ENCODE data around the gene SH2D5.
"Not testable (repeated sequence)": the region's sequence is repeated elsewhere in the genome, so short reads cannot be mapped to it uniquely, and the experiment has no call there.

SH2D5 gene

DNA sequence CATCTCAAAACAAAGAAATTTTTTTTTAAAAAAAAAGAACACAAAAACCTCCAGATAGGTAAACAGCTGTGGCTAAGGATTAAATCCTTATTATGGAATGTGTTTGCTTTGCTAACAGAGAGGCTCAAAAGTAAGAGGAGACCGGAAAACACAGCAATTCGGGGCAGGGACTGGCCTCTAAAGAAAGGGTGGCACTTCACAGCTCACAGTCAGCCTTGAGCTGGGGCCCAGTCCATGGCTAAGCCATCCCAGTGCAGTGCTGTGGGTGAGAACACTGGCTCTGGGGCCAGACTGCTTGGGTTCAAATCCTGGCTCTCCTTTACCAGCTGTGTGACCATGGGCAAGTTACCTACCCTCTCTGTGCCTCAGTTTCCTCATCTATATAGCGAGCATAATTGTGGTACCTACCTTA is 42.9 kb downstream of the SH2D5 start:
- DNase-seq, result no peak

DNA sequence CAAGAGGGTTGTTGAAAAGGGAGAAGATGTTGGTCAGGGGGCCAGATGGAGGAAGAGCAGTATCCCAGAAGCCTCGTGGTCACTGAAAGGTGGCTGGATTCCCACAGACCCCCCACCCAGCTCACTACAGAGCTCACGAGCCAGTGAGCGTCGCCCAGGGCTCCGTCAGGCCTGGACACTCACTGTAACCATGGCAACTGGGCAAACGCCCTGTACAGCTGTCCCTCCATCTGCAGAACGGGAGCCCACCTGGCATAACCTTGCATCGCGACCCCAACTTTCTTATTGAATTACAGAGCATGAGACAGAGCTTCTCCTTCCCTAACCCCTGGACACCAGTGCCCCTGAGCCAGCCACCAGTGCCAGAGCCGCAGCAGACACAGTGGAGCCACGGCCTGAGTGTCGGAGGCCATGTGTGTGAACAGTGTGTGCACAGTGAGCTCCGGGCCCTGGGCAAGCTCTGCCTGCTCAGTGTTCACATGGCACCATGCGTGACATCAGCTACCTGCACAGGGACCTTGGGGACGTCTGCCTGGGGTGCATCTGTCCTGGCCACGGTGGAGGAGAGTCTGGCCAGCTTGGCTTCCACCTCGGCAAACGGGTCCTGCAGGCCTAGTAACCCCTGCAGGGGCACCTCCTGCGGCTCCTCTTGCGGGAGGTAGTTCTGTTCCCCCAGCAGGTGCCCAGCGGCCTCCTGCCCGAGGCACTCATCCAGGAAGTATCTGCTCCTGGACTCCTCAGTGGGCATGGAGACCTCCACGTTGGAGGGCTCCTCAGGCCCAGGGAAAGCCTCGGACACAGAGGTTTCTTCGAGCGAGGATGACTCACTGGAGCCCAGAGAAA is 45.4 kb downstream of the SH2D5 start:
- DNase-seq, result no peak

DNA sequence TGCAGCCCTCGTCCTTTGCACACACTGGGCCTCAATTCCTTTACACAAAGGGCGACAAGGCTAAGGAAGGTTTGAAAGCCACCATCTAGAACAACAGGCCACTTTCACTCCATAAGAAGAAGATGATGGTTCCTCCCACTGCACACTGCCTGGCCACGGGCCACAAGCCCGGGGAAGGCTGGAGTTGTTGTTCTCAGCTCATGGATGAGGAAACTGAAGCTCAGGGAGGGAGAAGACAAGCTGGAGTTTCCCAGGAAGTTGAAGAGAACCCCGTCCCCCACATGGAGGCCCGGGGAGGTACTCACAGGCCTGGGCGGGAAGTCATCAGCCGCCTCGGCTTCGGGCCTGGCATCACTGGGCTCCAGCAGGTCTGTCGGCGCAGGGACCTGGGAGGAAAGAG is 46.8 kb downstream of the SH2D5 start:
- DNase-seq, result no peak

DNA sequence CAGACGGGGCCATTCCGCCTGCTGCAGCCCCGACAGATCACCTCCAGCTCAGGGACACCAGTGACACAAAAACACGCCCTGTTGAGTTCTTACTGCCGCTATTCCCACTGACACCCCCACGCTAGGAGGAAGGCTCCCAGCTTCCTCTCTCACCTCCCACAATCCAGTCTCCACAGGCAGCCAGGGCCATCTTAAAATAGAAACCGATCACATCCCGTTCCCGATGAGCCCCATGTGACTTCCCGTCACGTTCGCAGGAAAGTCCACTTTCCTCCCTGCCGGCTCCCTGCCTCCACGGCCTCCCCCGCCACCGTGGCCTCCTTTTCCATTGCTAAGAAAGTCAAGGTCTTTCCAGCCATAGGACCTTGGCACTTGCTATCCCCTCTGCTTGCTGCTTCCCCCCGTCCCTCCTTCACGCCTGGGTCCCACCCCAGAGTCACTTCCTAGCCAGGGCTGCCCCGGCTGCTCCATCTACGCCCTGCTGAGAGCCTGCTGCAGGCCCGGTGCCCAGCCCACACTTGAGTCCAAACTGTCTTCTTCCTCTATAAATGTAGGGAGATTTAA is 47.3 kb downstream of the SH2D5 start:
- DNase-seq, result no peak

DNA sequence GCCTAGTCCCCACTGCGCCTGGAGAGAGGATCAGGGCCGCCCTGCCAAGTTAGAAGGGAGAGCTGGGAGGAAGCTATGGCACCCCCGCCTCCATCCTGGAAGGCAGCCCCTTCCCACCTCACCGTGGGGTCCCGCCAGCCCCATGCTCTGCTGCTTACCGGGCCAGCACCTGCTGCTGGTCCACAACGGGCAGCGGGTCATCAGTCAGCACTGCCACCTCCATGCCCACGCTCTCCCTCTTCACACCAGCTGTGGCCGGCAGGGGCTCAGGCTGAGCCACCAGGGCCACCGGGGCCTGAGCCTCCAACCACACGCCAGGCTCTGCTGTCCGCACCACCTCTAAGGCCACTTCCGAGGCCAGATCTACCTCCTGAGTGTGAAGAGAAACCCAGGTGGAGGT is 47.9 kb downstream of the SH2D5 start:
- DNase-seq, result no peak

DNA sequence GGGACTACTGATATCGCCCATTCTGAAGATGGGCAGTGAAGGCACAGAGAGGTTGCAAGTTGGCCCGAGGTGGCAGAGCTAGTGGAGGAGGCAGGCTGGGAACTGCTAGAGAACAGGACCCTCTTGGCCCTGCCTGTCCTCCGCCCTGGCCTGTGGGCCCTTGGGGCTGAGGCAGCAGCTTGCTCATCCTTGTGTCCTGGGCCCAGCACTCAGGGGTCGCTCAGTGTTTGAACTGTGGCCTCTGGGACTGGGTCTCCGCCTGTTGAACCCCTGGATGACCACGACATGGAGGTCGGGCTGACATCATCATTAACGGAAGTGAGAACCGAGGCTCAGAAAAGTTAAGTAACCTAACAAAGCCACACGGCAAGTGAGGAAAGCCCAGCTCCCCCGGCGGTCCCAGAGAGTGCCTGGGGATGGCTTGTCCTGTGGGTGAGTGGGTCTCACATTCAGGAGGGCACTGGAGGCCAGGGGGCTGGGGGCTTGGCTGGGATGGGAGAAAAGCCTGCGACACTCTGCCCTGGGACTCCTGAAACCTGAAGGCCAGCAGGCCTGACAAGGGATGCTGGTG is 48.4 kb downstream of the SH2D5 start:
- DNase-seq, result no peak

DNA sequence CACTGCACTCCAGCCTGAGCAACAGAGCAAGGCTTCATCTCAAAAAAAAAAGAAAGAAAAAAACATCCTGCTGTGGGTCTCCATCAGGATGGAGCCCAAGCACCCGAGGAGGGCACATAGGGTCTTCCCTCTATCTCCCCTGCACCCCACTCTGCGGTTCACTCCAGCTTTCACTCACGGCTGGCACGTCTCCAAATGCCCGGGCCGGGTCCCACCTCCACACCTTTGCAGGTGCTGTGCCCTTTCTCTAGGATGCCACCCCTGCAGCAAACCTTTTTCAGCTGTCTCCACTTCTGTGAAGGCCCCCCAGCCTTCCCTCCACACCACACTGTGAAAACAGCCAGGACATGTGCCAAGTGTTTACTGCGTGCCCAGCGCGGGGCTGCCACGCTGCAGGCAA is 48.9 kb downstream of the SH2D5 start:
- DNase-seq, result no peak

DNA sequence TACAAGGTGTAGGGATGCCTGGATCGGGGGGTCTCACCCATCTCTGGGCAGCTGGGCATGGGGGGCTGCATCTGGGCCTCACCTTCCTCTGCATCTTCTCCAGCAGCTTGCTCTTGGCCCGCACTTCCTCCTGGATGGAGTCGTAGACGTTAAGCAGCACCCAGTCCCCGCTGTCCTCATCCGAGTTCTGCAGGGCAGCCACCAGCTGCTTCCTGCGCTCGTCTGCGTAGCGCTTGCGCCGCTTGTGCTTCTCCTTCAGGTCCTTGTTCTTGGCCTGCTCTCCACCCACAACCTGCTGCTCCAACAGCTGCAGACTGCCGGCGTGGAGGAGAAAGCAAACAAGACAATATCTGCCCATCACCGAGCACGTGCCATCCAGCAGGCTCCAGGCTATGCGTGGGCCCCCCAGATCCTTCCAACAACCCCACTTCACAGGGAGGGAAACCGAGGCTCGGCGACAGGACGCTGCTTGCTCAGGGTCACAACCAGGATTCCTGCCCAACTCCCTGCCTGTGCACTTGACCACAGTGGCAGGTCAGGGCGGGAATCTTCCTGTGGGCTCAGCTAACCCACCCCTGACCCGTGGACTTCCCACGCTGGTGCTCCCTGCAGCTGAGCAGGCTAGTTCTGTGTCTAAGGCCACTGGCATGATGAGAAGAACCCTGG is 49.8 kb downstream of the SH2D5 start:
- DNase-seq, result no peak

DNA sequence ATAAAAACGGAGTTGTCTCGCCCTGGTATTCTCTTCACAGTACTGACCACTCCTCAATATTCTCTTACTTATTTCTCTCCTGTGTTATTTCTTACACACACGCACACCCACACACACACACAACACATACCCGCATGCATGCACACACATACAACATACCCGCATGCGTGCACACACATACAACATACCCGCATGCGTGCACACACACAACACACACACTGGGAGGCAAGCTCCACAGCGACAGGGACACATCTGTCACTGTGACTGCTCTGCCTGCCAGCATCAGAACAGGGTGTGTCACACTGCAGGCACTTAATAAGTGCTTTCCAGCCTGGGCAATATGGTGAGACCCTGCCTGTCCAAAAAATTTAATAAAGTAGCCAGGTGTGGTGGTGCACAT is 50.5 kb downstream of the SH2D5 start:
- DNase-seq, result no peak

DNA sequence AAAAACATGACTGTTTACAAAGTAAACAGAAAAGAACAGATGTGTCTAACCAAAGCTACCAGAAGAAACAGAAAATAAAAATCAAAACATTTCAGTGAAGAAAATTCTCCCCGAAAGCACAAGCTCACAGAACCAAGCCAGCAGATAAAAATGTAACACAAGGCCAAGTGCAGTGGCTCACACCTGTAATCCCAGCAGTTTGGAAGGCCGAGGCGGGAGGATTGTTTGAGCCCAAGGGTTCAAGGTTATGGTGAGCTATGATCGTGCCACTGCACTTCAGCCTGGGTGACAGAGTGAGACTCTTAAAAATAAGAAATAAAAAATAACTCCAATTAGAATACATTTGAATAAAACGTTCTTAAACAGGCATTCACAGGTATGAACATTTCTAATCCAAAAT is 52.2 kb downstream of the SH2D5 start:
- no peak for DNase-seq

DNA sequence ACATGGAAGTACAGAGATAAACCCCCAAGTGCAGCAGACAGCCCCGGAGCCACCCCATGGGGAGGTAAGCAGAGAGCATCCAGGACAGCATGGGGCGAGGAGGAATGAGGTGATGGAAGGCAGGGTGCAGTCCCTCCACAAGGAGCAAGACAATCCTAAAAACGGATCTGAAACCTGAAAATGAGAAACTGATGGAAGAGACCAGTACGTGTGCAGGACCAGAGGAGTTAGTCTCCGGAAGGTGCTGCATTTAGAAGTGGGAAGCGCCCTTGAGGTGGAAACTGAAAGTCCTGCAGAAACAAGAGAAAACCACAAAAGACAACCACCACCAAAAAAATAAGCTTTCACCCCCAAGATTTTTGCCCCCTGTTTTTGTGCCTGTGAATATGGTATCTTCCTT is 53.9 kb downstream of the SH2D5 start:
- DNase-seq, result no peak

DNA sequence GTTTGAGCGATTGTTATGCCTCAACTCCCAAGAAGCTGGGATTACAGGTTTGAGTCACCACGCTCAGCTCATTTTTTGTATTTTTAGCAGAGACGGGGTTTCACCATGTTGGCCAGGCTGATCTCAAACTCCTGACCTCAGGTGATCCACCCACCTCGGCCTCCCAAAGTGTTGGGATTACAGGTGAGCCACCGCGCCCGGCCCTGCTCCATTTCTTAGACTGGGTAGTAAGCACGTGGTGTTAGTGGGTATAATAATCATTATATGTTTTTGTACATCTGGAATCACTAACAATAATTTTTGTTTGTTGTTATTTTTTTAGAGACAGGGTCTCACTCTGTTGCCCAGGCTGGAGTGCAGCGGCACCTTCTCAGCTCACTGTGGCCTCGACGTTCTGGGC is 58.9 kb downstream of the SH2D5 start:
- DNase-seq, result not testable (repeated sequence)

DNA sequence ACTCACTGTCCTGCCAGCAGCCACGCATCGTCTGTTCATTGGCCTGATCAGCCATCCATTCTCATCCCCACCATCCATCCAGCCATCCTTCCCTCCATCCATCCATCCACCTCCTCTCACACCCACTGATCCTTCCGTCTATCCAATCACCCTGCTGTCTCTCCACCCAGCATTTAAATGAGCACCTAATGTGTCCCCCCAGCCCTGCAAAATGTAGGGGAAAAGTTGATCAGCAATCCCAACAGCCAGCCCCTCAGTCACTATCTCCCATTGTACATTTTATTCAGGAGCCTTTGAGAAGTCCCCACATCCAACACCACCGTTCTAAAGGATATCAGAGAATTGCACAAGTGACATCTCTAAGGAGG is 60.3 kb downstream of the SH2D5 start:
- no peak for DNase-seq

DNA sequence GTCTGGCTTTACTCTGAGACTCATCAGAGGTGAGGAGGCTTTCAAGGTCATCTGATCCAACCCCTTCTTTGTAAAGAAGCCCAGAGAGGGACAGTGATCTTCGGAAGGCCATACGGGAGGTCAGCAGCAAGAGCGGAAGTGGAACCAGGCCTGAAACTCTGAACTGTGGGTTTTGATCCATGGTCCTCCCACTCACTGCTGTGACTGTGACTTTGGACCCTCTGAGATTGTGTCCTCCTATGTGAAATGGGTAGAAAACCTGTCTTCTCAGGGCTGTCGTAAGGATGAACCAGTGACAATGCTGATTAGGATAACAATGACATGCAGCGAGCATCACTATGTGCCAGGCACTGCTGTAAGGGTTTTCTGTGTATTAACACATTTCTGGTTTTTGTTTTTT is 61.6 kb downstream of the SH2D5 start:
- DNase-seq, result no peak
